Limb (tissue), 2 donors: ENCODE data around the gene IZUMO1.
A peak's percentile ranks its signal among the peaks of the same experiment; 100 is the strongest.
"Not testable (repeated sequence)": the region's sequence is repeated elsewhere in the genome, so short reads cannot be mapped to it uniquely, and the experiment has no call there.

Source experiments
- DNase-seq, 2 donors: peaks; one replicate each; pipeline ENCODE4 v3.0.0-alpha.2; 2016; ENCODE audit errors: extremely low spot score in 2 of 2

IZUMO1 gene

DNA sequence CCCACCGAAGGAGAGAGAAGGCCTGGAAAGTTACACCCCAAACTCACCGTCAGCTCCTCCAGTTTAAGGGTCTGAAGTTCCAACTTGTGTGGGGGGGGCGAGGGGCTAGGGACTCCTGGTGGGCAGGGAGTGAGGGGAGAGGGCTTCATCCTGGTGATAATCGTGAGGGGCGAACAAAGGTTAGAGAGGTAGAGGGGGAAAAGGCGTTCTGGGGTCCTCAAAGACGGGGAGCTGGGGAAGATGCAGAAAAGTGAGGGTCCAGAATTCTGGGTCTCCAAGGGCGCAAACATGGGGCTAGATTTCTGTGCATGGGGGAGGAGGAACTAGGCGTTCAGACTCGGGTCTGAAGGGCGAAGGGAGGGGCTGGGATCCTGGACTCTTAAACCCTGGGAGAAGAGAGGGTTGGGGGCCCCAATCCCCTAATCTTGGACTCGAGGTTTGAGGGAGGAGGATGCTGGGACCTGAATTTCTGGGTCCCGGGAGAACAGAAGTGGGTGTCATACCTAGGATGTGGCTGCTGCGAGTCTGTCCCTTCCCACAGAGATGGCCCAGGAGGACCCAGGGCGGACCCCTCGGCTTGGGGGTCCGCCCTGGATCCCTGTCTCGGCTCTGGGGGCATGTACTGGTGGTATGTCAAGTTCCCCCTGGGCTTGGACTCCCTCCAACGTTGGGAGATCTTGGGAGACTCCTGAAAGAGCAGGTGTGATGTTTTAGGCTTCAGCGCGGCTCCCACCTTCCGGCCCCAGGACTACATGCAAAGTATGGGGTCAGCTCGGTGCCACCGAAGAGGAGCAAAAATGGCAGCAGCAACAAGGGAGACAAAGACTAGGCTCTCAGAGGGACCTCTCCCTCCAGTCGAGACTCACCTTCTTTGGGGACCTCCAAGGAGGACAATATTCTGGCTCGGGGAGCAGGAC is 31.7 kb downstream of the IZUMO1 start:
- no peak for DNase-seq

DNA sequence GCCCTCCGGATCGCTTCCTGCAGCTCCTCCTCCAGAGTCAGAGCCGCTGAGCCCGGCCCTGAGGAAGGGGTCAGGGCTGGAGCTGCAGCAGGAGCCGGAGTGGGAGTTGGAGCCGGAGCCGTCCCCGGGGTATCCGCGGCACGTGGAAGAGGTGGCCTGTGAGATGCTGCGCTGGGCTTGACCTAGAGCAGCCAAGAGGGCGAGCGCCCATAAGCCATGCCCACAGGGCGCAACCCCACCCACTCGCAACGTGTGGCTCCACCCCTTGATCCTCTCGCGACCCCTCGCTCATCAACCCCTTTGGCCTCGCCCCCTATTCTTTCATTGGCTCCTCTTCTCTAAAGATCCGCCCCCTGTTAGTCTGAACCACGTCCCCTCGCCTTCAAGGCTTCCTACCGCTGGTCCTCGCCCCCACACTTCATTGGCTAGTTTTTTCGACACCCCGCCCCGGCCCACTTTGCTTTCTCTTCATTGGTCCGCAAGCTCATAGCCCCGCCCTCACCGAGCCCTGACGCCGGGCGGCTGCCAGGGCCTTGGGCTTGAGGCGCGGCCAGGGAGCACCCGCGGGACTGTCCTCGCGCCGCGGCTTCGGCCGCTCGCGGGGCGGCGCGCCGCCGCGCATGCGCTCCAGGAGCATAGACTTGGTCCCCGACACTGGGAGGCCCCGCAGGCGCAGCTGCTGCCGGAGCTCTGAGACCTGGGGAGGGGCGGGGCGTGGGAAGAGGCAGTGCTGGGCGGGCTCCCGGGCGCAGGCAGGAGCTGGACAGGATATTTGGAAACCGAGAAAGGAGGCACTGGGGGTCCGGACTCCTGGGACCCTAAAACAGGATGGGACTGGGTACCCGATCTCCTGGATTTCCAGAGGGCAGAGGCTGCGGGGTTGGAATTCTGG is 32.6 kb downstream of the IZUMO1 start:
- DNase-seq, result peak; percentile 99

DNA sequence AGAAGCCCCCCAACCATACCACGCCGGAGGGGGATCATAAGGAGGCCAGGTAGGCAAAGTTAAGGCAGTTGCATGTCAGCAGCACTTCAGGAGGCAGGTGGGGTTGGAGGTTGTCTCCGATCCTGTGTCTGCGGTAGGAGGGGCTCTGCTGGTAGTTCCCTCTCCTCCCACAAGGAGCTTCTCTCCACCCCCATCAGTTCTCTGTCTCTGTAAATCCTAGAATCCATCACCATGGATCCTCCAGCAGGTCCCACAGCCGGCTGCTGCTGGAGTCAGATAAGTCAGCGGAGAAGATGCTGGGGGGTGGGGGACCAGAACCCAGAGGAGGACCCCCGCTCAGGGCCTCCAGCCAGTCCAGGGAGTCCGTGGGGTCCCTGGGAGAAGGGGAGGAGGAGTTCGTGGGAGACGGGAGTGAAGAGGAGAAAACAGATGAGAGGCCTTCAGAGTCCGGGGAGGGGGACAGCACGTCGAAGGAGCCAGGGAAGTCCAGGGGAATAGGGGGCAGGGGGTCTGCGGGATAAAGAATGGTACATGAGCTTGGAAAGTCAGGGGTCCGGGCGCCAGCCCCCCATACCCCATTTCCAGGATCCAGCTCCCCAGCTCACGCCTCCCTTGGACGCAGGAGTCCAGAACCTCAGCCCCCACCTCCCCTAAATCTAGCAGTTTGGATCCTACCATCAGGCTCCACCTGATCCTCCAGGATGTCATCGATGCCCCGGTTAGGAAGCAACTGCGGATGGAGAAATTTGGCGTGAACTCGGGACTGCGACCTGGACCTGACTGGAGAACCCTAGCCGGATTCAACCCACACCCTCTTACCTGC is 33.5 kb downstream of the IZUMO1 start:
- peak in 1 of 2 donors; percentile 44 for DNase-seq

- no peak for DNase-seq
These were observed 35.5 kb downstream of the IZUMO1 start for GRCh38 chr19:48711106-48711662.

DNA sequence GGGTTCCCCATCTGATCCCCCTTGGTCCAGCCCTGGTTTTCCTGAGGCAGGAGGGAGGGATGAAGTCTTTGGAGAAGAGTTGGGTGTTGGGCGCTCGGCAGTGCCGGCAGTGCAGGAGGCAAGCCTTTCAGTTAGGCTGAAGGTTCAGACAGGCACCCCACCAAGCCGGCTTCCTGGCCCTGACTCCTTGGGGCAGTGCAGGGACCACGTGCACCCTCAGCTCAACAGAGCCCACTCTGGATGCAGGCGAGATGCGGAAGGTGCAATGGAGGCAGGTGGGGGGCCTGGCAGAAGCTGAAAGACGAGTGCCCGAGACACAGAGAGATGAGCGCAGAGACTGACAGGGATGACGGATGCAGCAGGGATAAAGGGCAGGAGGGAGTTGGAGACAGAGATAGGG is 38.2 kb downstream of the IZUMO1 start:
- DNase-seq, result no peak

GRCh38 chr19:48705431-48705830 is 41.3 kb downstream of the IZUMO1 start:
- no peak for DNase-seq

GRCh38 chr19:48703316-48703715 is 43.4 kb downstream of the IZUMO1 start:
- no peak for DNase-seq

GRCh38 chr19:48702701-48703100 is 44.0 kb downstream of the IZUMO1 start:
- no peak for DNase-seq

- DNase-seq, result no peak
These were observed 48.7 kb downstream of the IZUMO1 start for GRCh38 chr19:48698046-48698445.

- DNase-seq, result no peak
These were observed 50.2 kb downstream of the IZUMO1 start for GRCh38 chr19:48696353-48697010.

DNA sequence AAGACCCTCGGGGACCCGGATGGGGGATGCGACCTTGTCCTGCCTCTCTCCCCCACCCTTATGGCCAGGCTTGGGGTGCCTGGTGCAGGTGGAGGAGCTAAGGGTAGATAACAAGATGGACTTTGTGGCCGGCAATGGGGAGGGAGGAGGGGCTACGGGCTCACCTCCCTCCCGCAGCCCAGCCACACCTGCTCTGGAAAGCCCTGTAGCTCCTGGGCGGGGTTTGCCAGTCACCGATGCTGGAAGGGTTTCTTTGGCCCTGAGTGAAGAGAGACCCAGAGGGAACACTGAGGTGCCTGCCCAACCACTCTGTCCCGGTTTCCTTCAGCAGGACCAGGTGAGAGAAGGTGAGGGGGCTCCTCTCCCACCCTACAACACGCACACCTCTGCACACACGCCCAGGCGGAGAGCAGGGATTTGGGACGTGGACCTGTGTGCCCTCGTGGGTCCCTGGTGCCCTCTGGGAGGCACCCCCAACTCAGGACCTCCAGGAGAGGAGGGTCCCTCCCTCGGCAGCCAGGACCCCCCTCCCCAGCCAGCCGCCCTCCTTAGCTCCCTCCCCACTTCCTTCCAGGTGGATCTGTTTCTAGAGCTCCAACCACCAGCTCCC is 50.9 kb downstream of the IZUMO1 start, which contains the start of gene FUT2:
TSS of gene FUT2 (plus strand) at position 229 of the 610 bp plus-strand sequence. CDS start 6,986 bp downstream, outside the sequence.
- no peak for DNase-seq

DNA sequence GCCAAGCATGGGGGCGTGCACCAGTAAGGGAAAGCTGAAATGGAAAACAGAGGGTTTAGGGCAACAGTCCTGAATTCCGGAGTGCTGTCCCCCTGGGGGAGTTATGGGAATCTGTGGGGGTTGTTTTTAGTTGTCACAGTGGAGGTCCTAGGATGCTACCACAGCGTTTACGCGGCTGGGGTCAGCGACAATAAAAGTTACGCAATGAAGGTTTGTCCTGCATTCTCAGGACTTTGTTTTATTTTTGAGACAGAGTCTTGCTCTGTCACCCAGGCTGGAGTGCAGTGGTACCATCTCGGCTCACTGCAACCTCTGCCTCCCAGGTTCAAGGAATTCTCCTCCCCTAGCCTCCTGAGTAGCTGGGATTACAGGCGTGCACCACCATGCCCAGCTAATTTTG is 53.1 kb downstream of the IZUMO1 start:
- not testable (repeated sequence) for DNase-seq
